ENCODE data around the gene MEGF8. TPM values are rescaled to one million over a fixed set of nuclear protein-coding genes. Genes with fewer than 3 reads are reported as not detected.

The MEGF8 gene
- total and polyA plus RNA-seq, 9 of the 15 experiments (the other 6 are each of a cell fraction or from before 2014, with no cell fraction given) = 0.28 to 13.1 (median 3.0) TPM

DNA sequence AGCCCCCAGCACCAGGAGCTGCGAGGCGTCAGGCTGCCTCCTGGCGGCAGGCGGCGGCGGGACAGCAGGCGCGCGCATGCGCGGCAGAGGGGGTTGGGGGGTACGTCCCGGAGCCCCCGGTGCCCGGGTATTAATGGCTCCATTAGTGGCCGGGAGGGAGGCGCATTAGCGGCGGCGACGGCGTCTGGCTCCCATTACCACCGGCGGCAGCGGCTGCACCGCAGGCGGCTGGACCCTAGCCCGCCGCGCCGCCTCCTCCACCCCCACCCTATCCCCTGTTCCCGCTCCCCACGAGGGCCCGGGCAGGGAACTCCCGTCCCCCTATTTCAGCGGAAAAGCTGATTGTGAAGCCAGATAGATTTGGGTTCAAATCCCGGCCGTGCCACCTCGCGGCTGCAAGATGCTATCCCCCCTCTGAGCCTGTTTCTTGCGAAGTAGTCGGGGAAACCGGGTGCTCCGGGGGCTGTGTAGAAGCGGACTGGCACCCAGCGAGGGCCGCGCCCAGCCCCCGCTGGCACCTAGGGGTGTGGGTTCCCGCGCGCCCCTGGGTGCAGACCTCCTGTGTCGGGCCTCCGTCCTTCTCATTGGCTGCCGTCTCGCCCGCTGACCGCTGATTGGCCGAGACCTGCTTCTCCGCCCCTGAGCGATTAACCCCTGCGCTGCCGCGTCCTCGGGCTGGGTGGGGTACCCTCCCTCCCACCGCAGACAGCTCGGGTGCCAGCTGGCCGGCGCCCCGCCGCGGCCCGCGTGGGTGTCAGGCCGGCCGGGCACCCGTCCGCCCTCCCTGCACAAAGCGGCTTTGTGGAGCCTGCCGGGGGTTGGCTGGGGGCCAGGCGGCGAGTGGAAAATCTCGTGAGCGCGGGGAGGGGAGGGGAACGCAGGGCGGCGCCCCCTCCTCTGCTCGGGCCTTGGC lies 45.3 kb upstream of the MEGF8 start (continued):
- TF ChIP-seq, protein P1, sequence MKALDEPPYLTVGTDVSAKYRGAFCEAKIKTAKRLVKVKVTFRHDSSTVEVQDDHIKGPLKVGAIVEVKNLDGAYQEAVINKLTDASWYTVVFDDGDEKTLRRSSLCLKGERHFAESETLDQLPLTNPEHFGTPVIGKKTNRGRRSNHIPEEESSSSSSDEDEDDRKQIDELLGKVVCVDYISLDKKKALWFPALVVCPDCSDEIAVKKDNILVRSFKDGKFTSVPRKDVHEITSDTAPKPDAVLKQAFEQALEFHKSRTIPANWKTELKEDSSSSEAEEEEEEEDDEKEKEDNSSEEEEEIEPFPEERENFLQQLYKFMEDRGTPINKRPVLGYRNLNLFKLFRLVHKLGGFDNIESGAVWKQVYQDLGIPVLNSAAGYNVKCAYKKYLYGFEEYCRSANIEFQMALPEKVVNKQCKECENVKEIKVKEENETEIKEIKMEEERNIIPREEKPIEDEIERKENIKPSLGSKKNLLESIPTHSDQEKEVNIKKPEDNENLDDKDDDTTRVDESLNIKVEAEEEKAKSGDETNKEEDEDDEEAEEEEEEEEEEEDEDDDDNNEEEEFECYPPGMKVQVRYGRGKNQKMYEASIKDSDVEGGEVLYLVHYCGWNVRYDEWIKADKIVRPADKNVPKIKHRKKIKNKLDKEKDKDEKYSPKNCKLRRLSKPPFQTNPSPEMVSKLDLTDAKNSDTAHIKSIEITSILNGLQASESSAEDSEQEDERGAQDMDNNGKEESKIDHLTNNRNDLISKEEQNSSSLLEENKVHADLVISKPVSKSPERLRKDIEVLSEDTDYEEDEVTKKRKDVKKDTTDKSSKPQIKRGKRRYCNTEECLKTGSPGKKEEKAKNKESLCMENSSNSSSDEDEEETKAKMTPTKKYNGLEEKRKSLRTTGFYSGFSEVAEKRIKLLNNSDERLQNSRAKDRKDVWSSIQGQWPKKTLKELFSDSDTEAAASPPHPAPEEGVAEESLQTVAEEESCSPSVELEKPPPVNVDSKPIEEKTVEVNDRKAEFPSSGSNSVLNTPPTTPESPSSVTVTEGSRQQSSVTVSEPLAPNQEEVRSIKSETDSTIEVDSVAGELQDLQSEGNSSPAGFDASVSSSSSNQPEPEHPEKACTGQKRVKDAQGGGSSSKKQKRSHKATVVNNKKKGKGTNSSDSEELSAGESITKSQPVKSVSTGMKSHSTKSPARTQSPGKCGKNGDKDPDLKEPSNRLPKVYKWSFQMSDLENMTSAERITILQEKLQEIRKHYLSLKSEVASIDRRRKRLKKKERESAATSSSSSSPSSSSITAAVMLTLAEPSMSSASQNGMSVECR (CRISPR knock-in tag; IDR thresholded peaks at IDR 0.05) = peak; percentile 64; the same call in 1 of the 2 replicates
- TF ChIP-seq NCOA4 (IDR thresholded peaks at IDR 0.05; ENCODE audit: partially characterized antibody) (no peak), ATF7 (IDR thresholded peaks at IDR 0.05) (peak; percentile 48; the same call in 1 of the 2 replicates), GATAD2B (IDR thresholded peaks at IDR 0.05; ENCODE audit: borderline replicate concordance) (peak; percentile 74; the same call in 1 of the 2 replicates), TBP (optimal IDR thresholded peaks at IDR 0.05; ENCODE audit: low read depth, low read length) (peak; percentile 61), YBX1 (IDR thresholded peaks at IDR 0.05) (no peak), NONO (IDR thresholded peaks at IDR 0.05; ENCODE audit: low read depth in 2 of 2, low read length in 1 of 2) (peak in 1 of 2 experiments; percentile 87; a peak in 2 of 4 replicates), RBM25 (IDR thresholded peaks at IDR 0.05; ENCODE audit: low read depth, low read length, severe bottlenecking) (peak; percentile 94), LEF1 (IDR thresholded peaks at IDR 0.05) (no peak), DACH1 (IDR thresholded peaks at IDR 0.05; ENCODE audit: partially characterized antibody) (peak; percentile 49), POLR3G (IDR thresholded peaks at IDR 0.05; ENCODE audit: extremely low read depth, insufficient read length, insufficient replicate concordance) (no peak), RBFOX2 (IDR thresholded peaks at IDR 0.05; ENCODE audit: low read depth, low read length) (peak; percentile 83), RBM22 (IDR thresholded peaks at IDR 0.05; ENCODE audit: low read depth, low read length, poor library complexity, severe bottlenecking) (peak; percentile 52), NFYB (IDR thresholded peaks at IDR 0.05; ENCODE audit: extremely low read depth, insufficient read length) (peak; percentile 96)
- TF ChIP-seq, protein P2, sequence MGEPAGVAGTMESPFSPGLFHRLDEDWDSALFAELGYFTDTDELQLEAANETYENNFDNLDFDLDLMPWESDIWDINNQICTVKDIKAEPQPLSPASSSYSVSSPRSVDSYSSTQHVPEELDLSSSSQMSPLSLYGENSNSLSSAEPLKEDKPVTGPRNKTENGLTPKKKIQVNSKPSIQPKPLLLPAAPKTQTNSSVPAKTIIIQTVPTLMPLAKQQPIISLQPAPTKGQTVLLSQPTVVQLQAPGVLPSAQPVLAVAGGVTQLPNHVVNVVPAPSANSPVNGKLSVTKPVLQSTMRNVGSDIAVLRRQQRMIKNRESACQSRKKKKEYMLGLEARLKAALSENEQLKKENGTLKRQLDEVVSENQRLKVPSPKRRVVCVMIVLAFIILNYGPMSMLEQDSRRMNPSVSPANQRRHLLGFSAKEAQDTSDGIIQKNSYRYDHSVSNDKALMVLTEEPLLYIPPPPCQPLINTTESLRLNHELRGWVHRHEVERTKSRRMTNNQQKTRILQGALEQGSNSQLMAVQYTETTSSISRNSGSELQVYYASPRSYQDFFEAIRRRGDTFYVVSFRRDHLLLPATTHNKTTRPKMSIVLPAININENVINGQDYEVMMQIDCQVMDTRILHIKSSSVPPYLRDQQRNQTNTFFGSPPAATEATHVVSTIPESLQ (CRISPR knock-in tag; IDR thresholded peaks at IDR 0.05) = peak; percentile 71; the same call in 1 of the 2 replicates
- TF ChIP-seq, protein P3, sequence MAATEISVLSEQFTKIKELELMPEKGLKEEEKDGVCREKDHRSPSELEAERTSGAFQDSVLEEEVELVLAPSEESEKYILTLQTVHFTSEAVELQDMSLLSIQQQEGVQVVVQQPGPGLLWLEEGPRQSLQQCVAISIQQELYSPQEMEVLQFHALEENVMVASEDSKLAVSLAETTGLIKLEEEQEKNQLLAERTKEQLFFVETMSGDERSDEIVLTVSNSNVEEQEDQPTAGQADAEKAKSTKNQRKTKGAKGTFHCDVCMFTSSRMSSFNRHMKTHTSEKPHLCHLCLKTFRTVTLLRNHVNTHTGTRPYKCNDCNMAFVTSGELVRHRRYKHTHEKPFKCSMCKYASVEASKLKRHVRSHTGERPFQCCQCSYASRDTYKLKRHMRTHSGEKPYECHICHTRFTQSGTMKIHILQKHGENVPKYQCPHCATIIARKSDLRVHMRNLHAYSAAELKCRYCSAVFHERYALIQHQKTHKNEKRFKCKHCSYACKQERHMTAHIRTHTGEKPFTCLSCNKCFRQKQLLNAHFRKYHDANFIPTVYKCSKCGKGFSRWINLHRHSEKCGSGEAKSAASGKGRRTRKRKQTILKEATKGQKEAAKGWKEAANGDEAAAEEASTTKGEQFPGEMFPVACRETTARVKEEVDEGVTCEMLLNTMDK (IDR thresholded peaks at IDR 0.05; ENCODE audit: borderline replicate concordance, insufficient read depth, low read depth, low read length, poor library complexity, severe bottlenecking) = peak; percentile 96
- TF ChIP-seq, protein P4, sequence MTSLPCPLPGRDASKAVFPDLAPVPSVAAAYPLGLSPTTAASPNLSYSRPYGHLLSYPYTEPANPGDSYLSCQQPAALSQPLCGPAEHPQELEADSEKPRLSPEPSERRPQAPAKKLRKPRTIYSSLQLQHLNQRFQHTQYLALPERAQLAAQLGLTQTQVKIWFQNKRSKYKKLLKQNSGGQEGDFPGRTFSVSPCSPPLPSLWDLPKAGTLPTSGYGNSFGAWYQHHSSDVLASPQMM (CRISPR knock-in tag; IDR thresholded peaks at IDR 0.05) = no peak

Measured in K562 (cell line).